K562 treated with DMSO at 1 percent for 4 hours (cell line): ENCODE results near the gene ZNF512. TPM values are rescaled to one million over a fixed set of nuclear protein-coding genes. Genes with fewer than 3 reads are reported as not detected.

Experiments
- total RNA-seq: library from RNA; unstranded; fragments of 300-600 nt; gene quantifications from 2 replicates; pipeline ENCODE4 v1.2.3, GENCODE V29; 2022; ENCODE audit not compliant: insufficient read depth

Gene ZNF512
- 20.0 and 39.5 TPM in 2 replicates for total RNA-seq

GRCh38 chr2:27582695-27583389 is at the start of gene ZNF512:
TSS of gene ZNF512 (plus strand) at chr2:27583042. CDS start at chr2:27583113, 71 bp downstream.

GRCh38 chr2:27628767-27629709 is 46.2 kb downstream of the ZNF512 start, which contains the start of the genes CCDC121 and GPN1:
TSS of gene CCDC121 (minus strand) at chr2:27629012. CDS start at chr2:27627799, 1,213 bp downstream.
TSS of gene GPN1 (plus strand) at chr2:27629050. CDS start at chr2:27629059, 9 bp downstream.

GRCh38 chr2:27663285-27664153 is 80.7 kb downstream of the ZNF512 start, which contains the start of the genes SLC4A1AP and SUPT7L:
TSS of gene SLC4A1AP (plus strand) at chr2:27663889. CDS start at chr2:27663915, 26 bp downstream.
TSS of gene SUPT7L (minus strand) at chr2:27663614. CDS start at chr2:27662192, 1,422 bp downstream.

Other genes with a start within 250 kb of the ZNF512 start
- gene GTF3C2, start 226.3 kb upstream of the ZNF512 start, total RNA-seq, result 36.2 and 43.2 TPM in 2 replicates
- 46.9 and 57.9 TPM in 2 replicates for gene EIF2B4, start 212.7 kb upstream of the ZNF512 start, total RNA-seq
- gene SNX17, start 212.4 kb upstream of the ZNF512 start, total RNA-seq, result 72.9 and 81.1 TPM in 2 replicates
- gene ZNF513, start 202.3 kb upstream of the ZNF512 start, total RNA-seq, result 10.0 and 12.0 TPM in 2 replicates
- 126 and 139 TPM in 2 replicates for gene PPM1G, start 173.5 kb upstream of the ZNF512 start, total RNA-seq
- 56.6 and 73.3 TPM in 2 replicates for gene NRBP1, start 154.4 kb upstream of the ZNF512 start, total RNA-seq
- 1.9 TPM in 2 replicates for gene KRTCAP3, start 140.7 kb upstream of the ZNF512 start, total RNA-seq
- 7.5 and 11.8 TPM in 2 replicates for gene IFT172, start 93.3 kb upstream of the ZNF512 start, total RNA-seq
- 19.7 and 20.8 TPM in 2 replicates for gene FNDC4, start 87.8 kb upstream of the ZNF512 start, total RNA-seq
- gene GCKR, start 86.2 kb upstream of the ZNF512 start, total RNA-seq, result 0.75 TPM in 1 of 2 replicates, not detected in the other
- 3.4 and 4.4 TPM in 2 replicates for gene CCDC121, start 46.0 kb downstream of the ZNF512 start, total RNA-seq
- gene GPN1, start 46.0 kb downstream of the ZNF512 start, total RNA-seq, result 37.4 and 38.0 TPM in 2 replicates
- gene SUPT7L, start 80.6 kb downstream of the ZNF512 start, total RNA-seq, result 24.7 and 28.8 TPM in 2 replicates
- gene SLC4A1AP, start 80.8 kb downstream of the ZNF512 start, total RNA-seq, result 25.4 and 28.3 TPM in 2 replicates
- gene MRPL33, start 188.7 kb downstream of the ZNF512 start, total RNA-seq, result 69.7 and 78.0 TPM in 2 replicates